GM12801 (cell line): ENCODE data around the gene CLUH.

Source experiments
- TF ChIP-seq, protein P1 (sequence below): IDR thresholded peaks from one replicate; pipeline ENCODE4 v1.5.1; 2011; ENCODE audit warnings: control low read depth; ENCODE audit not compliant: insufficient read length; ENCODE audit errors: extremely low read depth

The CLUH gene

DNA sequence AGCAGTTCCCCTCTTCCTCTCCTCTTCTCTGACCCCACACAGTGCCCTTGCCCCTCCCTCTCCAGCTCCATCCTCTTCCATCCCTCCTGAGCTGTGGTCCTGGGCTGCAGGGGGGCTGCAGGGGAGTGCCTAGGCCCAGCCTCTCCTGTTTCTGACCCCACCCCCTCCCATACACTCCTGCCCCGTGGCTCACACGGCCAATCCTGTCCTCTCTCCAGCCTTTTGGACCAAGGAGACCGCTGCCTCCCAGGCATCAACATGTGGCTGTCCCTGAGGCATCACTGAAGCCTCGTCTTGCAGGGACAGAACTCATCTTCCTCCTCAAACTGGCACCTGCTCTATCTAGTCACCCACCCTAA is 6.7 kb downstream of the CLUH start:
- TF ChIP-seq, protein P1, sequence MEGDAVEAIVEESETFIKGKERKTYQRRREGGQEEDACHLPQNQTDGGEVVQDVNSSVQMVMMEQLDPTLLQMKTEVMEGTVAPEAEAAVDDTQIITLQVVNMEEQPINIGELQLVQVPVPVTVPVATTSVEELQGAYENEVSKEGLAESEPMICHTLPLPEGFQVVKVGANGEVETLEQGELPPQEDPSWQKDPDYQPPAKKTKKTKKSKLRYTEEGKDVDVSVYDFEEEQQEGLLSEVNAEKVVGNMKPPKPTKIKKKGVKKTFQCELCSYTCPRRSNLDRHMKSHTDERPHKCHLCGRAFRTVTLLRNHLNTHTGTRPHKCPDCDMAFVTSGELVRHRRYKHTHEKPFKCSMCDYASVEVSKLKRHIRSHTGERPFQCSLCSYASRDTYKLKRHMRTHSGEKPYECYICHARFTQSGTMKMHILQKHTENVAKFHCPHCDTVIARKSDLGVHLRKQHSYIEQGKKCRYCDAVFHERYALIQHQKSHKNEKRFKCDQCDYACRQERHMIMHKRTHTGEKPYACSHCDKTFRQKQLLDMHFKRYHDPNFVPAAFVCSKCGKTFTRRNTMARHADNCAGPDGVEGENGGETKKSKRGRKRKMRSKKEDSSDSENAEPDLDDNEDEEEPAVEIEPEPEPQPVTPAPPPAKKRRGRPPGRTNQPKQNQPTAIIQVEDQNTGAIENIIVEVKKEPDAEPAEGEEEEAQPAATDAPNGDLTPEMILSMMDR = no peak

DNA sequence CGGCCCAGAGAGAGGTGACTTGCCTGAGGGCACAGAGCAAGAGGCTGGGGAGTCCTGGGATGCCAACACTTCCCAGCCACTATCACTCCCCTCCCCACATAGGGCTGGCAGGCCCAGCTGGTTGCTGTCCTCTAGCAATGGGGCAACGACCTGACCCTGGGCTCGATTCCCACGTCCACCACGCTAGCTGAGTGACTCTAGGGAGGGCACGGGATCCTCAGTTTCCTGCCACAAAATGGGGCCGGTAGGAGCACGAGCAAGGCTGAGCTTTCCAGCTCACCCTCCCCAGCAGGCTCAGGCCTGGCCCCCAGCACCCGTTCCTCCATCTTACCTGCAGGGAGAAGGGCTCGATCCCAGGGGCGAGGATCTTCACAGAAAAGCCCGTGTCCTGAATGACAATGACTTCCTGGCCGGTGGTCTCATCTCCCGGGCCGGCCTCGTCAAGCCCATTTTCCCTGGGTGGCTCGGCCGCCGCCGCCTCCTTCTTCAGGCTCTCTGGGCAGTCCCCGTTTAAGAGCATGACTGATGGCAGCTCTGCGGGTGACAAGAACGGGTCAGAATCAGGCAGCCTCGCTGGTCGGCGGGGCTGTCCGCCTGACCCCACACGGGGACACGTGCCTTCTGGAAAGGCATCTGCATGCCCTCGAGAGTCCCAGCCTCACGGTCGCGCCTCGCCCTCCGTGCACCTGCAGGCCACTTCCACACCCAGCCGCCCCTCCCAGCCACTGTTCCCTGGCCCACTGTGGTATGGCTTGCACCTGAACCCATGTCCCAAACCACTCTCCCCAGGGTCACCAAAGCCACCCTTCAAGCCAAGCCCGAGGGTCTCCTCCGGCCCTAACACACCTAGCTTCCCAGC is 7.3 kb downstream of the CLUH start:
- TF ChIP-seq, protein P1 = no peak

DNA sequence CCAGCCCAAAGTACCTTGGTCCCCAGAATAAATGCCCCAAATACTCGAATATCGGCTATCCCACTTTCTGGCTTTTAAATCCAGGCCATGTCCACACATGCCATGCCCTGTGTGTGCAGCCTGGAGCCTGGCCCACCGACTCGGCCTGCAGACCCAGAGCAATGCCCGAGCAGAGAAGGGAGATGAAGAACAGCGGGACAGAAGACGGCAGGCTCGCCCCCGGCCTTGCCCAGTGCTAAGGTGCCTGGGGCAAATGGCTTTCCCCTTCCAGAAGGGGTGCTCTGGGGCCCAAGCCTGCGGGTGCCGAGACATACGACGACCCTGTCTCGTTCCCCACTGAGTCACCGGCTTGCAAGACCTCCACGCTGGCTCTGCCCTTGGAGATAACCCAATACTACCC is 8.0 kb downstream of the CLUH start:
- TF ChIP-seq, protein P1 = no peak

DNA sequence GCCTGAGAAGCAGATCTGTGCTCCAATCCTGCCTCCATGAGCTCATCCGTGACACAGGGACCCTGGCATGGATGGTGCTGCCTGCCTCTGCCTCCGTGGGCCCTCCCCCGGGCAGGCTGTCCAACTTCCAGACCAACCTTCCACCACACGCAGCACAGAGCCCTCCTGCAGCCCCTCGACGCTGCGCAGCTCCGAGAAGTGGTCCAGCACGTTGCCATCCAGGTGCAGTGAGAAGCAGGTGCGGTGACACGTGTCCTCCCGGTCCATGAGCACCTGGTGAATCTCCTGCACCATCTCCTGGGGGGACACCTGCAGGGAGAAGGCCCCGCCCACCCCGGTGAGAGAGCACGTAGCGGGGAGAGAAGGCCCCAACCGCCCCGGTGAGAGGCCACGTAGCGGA is 8.4 kb downstream of the CLUH start:
- TF ChIP-seq, protein P1 = no peak

DNA sequence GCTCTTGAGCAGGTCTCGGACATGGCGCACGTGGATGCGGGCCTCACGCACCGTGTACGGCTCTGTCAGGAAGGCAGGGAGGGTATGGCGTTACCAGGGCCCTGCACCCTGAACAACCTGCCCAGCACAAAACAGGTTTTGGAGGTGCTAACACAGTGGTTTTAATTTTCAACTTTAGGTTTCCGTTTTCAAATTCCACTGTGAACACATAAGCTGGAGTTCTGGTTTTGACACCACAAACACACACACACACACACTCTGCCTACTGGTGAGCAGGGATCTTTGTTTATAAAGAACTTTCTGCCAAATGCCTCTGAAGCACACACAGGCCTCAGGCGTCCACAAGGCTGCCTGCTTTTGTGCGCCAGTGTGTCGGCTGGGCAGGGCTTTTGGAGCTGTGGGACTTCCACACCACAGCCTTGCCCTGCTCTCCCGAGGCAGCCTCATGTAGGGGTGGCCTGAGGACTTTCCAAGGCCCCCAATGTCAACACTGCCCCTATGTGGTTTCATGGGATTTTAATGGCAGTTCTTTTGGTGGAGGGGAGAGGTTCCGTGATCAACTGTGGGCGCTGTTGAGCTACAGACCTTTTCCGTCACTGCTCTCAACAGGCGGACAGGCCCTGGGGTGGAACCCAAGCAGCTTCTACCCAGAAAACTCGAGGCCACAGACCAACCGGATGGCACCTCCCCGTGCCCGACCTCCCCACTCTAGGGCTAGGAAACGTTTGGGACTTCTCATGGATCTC is 9.4 kb downstream of the CLUH start:
- TF ChIP-seq, protein P1 = no peak

DNA sequence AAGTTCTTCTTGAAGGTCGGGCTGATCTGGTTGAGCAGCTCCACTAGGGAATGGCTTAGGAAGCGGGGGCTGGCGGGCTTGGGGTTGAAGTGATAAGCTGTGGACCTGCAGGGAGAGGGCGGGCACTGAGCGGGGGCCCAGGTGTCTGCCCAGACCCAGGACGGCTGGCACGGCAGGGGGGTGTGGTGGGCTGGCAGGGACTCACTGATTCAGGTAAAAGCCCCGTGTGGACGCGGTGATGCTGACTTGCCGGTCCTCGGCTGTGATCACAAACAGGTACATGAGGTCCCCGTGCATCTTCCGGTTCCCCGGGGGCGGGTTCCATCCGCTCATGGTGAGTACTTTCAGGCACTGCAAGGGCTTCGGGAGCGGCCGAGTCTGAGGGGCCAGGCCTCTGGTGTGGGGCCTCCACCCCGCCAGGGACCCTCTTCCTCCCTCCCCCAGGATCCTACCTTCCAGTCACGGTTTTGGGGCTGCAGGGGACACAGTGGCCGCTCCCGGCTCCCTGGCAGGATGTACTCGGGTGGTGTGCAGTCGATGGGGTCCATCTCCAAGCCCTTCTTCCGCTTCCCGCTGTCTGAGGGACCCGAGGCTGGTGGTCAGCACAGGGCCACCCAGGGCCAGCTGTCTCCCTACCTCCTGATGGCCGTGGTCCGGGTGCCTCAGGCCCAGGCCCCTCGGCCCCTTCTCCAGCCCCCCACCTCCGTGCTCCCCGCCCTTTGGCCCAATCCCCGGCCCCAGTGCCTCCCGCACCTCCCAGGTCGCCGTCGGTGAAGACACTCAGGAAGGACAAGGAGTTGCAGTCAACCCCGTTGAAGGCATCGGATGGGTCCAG is 10.2 kb downstream of the CLUH start:
- TF ChIP-seq, protein P1 = no peak
